IPS-18c (cell line): ENCODE data around the gene TRAF4.

Experiments
- H3K4me3 ChIP-seq: 2 replicates; pipeline ENCODE4 v1.7.0; 2013; ENCODE audit warnings: low read depth, mild to moderate bottlenecking, low read length, moderate library complexity; ENCODE audit not compliant: insufficient read depth
- H3K9me3 ChIP-seq: one replicate; pipeline ENCODE4 v1.6.1; 2013; ENCODE audit warnings: mild to moderate bottlenecking, low read length, moderate library complexity; ENCODE audit not compliant: control insufficient read depth, insufficient read depth

TRAF4 gene

DNA sequence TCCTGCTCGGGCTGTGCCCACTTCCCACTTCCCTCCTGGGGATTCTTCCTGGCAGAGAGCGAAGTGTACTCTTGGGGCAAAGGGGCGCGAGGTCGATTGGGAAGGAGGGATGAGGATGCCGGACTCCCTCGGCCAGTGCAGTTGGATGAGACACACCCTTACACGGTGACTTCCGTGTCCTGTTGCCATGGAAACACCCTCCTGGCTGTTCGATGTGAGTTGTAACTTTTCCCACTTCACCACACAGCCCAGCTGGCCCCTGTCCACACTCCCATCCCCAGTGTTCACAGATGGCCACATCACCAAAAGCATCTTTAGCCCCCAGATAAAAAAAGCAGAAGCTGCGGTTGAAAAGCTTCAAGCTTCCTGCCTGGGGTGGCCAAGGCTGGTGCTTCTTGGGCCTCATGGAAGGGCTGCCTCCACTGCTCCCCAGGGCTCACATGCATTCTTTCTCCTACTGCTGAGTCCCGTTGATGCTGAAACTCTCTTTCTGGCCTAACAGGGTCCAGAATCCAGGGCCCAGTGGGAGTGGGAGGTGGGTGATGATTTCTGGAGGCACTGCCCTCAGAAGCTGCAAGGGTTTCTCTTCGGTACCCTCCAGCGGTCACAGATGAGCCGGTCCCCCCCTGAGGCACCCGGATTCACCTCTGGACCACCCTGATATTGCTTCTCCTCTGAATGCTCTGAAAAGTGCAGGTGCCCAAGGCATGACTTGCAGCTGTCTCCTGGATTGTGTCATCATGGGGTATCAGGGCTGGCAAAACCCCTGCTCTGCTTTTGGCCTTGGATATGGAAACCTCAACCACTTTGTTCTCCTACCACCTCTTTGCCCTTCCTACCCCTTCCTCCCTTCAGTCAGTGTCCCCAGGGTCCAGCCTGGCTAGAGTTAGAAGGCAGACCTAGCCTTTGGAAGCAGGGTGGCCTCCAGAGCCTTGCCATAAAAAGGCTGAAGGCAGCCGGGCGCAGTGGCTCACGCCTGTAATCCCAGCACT, 2.2 kb upstream of the TRAF4 start:
- Histone ChIP-seq H3K4me3 (no peak overlapping the region), H3K9me3 (no peaks in the 10 kb centered on the region)

DNA sequence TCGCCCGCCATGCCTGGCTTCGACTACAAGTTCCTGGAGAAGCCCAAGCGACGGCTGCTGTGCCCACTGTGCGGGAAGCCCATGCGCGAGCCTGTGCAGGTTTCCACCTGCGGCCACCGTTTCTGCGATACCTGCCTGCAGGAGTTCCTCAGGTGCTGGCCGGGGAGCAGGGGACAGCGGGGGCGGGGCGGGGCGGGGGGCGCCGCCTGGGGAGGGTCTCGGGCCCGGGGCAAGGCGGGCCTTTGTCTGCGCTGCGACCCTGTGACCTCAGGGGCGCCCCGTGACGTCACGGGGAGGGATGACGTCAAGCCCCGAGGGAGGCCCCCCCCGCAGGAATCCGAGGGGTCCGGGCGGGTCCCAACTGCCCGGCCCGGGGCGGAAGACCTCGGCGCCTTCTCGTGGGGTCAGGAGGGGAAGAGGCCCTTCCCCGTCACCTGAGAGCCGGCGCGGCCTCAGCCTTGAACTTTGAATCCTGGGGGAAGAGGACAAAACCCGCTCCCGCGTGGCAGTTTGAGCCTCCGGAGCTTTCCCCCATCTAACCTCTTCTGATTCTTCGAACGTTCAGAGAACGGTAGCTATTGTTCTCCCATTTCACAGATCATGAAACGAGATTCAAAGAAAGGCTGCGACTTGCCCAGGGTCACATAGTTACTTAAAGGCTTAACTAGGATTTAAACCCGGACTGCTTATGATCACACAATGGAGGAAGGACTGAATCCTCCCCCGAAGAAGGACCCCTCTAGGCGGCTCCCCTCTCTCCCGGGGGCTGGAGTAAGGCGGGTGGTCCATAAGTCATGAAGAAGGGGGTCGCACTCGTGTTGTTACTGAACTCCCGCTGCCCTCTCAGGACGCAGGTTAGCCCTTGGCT, 527 bp downstream of the TRAF4 start:
- H3K9me3 ChIP-seq, result no peaks in the 10 kb centered on the region
- H3K4me3 ChIP-seq, result peak overlapping the region; percentile 74

DNA sequence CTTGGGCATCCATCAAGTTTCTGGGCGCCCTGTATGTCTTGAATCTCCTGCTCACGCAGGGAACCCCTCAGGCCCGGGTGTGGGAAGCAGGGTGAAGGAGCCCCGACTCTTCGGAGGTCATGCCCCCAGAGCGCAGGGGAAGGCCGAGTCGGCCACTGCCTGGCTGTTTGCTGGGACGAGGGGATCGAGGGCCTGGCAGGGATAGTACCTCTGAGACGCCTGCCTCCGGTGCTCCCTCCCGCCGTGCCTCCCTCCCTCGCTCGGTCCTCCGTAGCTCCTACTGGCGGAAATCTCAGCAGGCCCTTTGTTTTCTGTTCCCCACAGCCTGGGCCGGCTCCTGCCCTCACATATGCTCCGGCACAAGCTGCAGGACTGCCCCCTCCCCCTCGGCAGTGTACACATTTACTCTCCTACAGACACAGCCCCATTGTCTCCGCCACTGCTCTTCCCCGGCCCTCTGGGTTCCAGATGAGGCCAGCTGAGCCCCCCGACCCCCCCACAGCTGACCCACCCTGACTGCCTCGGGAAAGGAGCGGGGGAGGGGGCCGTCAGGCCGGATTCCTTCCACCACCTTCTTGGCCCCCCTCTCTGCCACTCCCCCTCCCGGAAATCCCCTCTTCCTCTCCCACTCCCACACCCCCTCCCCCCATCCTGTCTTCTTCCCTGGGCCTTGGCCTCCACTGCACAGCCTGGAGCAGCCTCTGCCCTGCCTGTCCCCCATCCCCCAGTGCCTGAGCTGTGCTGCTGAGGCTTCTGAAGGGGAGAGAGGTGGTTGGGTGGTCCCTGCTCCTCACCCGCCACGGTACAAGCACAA, 1.4 kb downstream of the TRAF4 start:
- no peaks in the 10 kb centered on the region for H3K9me3 ChIP-seq
- peak overlapping the region; percentile 74 for H3K4me3 ChIP-seq

DNA sequence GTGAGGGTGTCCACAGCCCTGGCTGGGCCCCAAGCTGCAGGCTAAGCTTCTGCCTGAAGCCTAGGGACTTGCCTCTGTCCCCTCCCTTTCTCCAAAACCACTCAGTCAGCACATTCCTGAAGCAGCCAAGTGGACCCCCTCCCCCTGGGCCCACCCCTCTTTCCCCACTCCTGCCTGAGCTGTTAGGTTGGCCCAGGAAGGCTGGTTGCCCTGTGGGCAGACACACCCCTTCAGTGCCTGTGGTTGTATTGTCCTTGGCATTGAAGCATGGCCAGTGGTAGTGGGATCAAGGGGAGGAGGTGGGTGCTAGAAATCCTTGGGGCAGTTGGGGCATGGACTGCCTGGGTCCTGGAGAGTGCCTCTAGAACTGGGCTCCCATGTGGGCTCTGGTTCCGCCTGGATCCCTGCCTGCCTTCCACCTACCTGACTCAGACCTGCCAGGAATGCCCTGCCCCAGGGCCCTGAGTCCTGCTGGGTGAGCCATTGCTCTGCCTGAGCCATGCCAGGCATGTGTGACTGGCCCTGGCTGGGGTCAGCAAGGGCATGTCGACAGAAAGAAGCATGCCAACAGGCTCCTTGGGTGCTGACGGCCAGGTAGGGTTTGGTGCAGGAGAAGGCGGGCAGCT, 2.1 kb downstream of the TRAF4 start:
- Histone ChIP-seq H3K9me3 (no peaks in the 10 kb centered on the region), H3K4me3 (peak overlapping the region; percentile 74)

DNA sequence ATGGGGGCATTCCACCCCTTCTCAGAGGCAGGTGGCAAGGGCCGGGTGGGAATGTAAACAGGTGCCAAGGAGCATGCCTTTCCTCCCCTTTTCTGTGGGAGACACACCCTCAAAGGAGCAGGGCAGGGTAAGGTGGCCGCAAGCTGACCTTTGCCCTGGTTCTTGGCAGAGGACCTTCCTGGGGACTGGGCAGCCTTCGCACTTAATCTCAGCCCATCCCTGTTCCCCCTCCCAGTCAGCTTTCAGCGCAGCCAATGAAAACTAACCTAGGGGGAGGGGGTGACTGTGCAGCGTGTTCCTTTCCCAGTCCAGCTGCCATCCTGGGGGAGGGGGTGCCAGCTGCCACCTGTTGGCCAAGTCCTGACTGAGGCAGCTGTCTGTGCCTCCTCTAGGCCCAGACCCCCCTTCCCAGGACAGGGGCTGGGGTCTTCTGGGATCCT, 2.8 kb downstream of the TRAF4 start:
- peak overlapping the region; percentile 74 for H3K4me3 ChIP-seq
- H3K9me3 ChIP-seq, result no peaks in the 10 kb centered on the region

DNA sequence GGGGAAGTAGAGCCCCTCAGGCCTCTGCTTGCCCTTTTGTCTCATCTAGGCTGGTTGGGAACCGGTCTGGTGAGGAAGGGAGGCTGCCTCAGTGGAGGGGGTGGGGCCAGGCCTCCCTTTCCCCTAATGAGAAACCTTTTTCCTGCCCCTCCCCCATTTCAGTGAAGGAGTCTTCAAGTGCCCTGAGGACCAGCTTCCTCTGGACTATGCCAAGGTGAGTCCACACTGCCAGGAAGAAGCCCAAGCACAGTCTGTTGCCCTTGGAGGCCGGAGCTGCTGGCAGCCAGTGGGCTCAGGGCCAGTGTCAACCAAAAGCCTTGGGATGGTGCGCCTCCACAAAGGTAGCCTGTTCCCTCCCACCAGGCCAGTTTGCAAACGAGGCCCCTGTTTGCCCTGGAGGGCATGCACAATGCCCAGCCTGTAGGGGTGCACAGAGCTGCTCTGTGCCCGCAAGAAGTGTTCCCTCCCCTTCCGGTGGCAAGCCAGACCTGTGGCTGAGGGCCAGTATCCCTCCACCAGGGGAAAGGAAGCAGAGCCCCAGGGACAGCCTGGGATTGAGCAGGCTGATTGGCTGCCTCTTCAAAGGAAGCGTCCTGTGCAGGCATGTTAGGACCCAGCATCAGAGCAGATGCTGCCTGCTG, 3.4 kb downstream of the TRAF4 start:
- peak overlapping the region; percentile 74 for H3K4me3 ChIP-seq
- no peaks in the 10 kb centered on the region for H3K9me3 ChIP-seq

DNA sequence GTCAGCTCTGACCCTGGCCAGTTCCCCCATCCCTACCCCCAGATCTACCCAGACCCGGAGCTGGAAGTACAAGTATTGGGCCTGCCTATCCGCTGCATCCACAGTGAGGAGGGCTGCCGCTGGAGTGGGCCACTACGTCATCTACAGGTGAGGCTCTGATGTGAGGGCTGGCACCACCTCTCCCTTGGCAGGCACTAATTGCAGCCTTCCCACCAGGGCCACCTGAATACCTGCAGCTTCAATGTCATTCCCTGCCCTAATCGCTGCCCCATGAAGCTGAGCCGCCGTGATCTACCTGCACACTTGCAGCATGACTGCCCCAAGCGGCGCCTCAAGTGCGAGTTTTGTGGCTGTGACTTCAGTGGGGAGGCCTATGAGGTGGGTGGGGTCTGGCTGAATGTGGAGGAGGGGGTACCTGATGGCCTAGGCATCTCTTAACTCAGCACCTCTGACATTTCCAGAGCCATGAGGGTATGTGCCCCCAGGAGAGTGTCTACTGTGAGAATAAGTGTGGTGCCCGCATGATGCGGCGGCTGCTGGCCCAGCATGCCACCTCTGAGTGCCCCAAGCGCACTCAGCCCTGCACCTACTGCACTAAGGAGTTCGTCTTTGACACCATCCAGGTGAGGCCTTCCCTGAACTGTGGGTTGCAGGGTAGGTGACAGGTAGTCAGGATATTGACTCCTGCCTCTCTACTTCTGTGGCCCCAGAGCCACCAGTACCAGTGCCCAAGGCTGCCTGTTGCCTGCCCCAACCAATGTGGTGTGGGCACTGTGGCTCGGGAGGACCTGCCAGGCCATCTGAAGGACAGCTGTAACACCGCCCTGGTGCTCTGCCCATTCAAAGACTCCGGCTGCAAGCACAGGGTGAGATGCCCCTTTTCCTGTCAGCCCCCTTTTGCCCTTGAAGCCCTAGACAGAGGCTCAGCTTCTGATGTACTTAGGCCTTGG, 4.3 kb downstream of the TRAF4 start:
- Histone ChIP-seq H3K9me3 (no peaks in the 10 kb centered on the region), H3K4me3 (no peak overlapping the region)

DNA sequence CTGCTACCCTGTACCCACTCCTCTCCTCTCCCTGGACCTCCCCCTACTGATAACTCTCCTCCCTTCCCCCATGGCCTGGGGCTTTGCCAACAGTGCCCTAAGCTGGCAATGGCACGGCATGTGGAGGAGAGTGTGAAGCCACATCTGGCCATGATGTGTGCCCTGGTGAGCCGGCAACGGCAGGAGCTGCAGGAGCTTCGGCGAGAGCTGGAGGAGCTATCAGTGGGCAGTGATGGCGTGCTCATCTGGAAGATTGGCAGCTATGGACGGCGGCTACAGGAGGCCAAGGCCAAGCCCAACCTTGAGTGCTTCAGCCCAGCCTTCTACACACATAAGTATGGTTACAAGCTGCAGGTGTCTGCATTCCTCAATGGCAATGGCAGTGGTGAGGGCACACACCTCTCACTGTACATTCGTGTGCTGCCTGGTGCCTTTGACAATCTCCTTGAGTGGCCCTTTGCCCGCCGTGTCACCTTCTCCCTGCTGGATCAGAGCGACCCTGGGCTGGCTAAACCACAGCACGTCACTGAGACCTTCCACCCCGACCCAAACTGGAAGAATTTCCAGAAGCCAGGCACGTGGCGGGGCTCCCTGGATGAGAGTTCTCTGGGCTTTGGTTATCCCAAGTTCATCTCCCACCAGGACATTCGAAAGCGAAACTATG, 5.2 kb downstream of the TRAF4 start:
- Histone ChIP-seq H3K4me3 (no peak overlapping the region), H3K9me3 (no peaks in the 10 kb centered on the region)

DNA sequence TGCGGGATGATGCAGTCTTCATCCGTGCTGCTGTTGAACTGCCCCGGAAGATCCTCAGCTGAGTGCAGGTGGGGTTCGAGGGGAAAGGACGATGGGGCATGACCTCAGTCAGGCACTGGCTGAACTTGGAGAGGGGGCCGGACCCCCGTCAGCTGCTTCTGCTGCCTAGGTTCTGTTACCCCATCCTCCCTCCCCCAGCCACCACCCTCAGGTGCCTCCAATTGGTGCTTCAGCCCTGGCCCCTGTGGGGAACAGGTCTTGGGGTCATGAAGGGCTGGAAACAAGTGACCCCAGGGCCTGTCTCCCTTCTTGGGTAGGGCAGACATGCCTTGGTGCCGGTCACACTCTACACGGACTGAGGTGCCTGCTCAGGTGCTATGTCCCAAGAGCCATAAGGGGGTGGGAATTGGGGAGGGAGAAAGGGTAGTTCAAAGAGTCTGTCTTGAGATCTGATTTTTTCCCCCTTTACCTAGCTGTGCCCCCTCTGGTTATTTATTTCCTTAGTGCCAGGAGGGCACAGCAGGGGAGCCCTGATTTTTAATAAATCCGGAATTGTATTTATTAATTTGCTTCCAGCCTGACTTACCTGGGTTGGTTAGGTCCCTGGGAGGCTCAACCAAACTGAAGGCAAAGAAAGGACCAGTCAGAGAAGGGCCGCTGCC, 5.8 kb downstream of the TRAF4 start:
- H3K4me3 ChIP-seq, result no peak overlapping the region
- no peaks in the 10 kb centered on the region for H3K9me3 ChIP-seq

DNA sequence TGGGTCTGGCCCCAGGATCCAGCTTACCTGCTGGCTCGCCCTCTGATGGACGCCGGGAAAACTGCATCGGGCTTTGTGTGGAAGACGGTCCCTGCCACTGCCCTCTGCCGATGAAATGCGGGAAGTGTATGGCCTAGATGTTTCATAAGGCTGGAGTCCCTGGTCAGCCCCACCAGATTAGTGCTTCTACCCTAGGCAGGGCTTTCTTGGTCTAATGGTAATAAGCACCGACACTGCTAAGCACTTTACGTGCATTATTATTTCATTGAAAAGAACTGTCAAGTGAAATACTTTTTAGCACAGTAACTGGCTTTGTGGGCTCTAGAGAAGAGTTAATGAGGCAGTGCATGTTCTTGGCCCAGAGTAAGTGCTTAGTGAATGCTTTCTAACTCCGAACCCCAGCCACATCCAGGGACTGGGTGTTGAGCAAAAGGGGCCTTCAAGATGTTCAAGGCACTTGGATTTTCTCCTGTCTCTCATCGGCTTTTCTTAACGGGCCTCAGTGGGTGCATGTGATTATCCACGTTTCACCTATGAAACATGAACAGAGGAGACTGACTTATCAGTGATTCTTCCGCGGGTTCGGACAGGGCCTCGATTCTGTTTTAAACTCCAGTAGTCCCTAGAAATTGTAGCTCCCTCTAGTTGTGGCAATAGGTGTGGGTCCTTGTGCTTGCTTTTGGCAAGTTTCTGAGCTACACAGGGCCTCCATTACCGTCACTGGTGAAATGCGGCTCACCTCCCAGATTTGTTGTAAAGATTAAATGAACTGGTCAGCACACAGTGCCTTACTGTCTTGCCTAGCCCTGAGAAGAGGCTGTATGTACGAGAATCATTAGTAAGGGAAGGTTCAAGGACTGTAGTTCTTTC, 6.6 kb downstream of the TRAF4 start:
- Histone ChIP-seq H3K4me3 (no peak overlapping the region), H3K9me3 (no peaks in the 10 kb centered on the region)

DNA sequence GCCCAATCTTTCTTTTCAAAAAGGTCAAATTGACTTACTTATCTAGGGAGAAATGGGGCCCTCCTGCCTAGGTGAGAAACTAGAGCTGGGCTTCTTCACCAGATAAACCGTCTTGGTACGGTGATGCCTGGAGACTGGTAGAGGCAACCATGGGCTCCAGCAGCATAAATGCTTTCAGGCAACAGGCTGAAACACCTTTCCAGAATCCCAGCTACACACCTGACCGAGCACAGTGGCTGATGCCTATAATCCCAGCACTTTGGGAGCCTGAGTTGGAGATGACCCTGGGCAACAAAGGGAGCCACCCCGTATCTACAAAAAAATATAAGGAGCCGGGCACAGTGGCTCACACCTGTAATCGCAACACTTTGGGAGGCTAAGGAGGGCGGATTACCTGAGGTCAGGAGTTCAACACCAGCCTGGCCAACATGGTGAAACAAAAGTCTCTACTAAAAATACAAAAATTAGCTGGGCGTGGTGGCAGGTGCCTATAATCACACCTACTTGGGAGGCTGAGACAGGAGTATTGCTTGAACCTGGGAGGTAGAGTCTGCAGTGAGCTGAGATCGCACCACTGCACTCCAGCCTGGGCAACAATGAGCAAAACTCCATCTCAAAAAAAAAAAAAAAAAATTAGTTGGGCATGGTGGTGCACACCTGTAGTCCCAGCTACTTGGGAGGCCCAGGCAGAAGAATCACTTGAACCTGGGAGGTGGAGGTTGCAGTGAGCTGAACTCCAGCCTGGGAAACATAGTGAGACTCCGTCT, 8.0 kb downstream of the TRAF4 start:
- no peak overlapping the region for H3K4me3 ChIP-seq

DNA sequence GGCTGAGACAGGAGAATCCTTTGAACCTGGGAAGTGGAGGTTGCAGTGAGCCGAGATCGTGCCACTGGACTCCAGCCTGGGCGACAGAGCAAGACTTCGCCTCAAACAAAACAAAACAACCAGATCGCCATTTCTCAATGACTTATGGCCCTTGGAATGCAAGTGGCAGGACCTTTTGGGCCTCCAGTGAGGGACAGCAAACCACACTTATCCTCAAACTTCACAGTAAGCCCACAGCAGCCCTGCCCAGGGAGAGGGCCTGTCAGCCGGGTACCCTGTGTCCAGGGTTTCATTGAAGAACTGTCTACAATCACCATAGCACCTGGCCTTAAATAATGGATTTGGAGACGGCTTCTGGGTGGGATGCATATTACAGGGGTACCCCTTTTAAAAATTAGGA, 11.7 kb downstream of the TRAF4 start:
- H3K4me3 ChIP-seq, result no peak overlapping the region

More for the DNA sequence above, 8.0 kb downstream of the TRAF4 start:
- H3K9me3 ChIP-seq, result no peaks in the 10 kb centered on the region

More for the DNA sequence above, 11.7 kb downstream of the TRAF4 start:
- no peaks in the 10 kb centered on the region for H3K9me3 ChIP-seq
